ENCODE results near the gene CD69. TPM values are rescaled to one million over a fixed set of nuclear protein-coding genes. Genes with fewer than 3 reads are reported as not detected.

CD69 gene
- total RNA-seq, 1 experiment from 2014 or later, result not detected

- Histone ChIP-seq H3F3A (ENCODE audit: insufficient read depth, low read depth) (no peaks in the 10 kb centered on the region), H3K36me3 (ENCODE audit: low read depth) (no peaks in the 10 kb centered on the region), H3K9me3 (ENCODE audit: insufficient read depth, low read depth) (no peaks in the 10 kb centered on the region; the same call in 1 of the 2 replicates), H3K79me2 (ENCODE audit: low read depth) (no peaks in the 10 kb centered on the region), H3K27ac (no peak overlapping the region), H3K27me3 (ENCODE audit: insufficient read depth, low read depth) (no peaks in the 10 kb centered on the region), H3K9me2 (ENCODE audit: insufficient read depth) (no peaks in the 10 kb centered on the region), H3K4me3 (no peak overlapping the region), H3K4me2 (no peak overlapping the region), H2AFZ (no peak overlapping the region), H3K4me1 (replicated peaks; ENCODE audit: insufficient read depth) (no peaks in the 10 kb centered on the region), H4K20me1 (ENCODE audit: insufficient read depth) (no peaks in the 10 kb centered on the region)
- BruUV-seq (replicated peaks), result no TSS peak
- ChIA-PET POLR2A (ENCODE audit: unreplicated experiment) (interaction anchor here (0.6 kb wide), 1 partner anchor 964 kb away, joined by 3 read pairs; no protein-coding TSS in a partner anchor), CTCF (interaction anchor here (0.6 to 1.1 kb wide), 2 partner anchors 56 to 148 kb away, joined by 3 read pairs; no protein-coding TSS in a partner anchor)
- DNase-seq, result no peak
- TF ChIP-seq CTCF (conservative IDR thresholded peaks at IDR 0.05), result no peak
- TF ChIP-seq EZH2 (IDR thresholded peaks at IDR 0.05; ENCODE audit: low read depth), result no peak
- intact Hi-C loops (cut with micrococcal nuclease; ENCODE audit: unreplicated experiment), result loop anchor here (10.0 kb wide), 1 partner anchor 457 kb away; the partner anchor contains the start of gene GABARAPL1
Measured at GRCh38 chr12:9758119-9758518, 2.6 kb downstream of the CD69 start.

- DNase-seq, result no peak
- no peaks in the 10 kb centered on the region for H3K36me3 ChIP-seq (ENCODE audit: low read depth)
- H3K4me1 ChIP-seq (replicated peaks; ENCODE audit: insufficient read depth), result no peaks in the 10 kb centered on the region
- H3F3A ChIP-seq (ENCODE audit: insufficient read depth, low read depth), result no peaks in the 10 kb centered on the region
- ChIA-PET CTCF (interaction anchor here (1.1 kb wide), 1 partner anchor 57 kb away, joined by 3 read pairs; no protein-coding TSS in a partner anchor), POLR2A (ENCODE audit: unreplicated experiment) (no interaction called here)
- H3K4me3 ChIP-seq, result no peak overlapping the region
- H3K79me2 ChIP-seq (ENCODE audit: low read depth), result no peaks in the 10 kb centered on the region
- no peak overlapping the region for H3K4me2 ChIP-seq
- no TSS peak for BruUV-seq (replicated peaks)
- intact Hi-C loops (cut with micrococcal nuclease; ENCODE audit: unreplicated experiment), result loop anchor here (10.0 kb wide), 1 partner anchor 457 kb away; the partner anchor contains the start of gene GABARAPL1
- no peaks in the 10 kb centered on the region for H3K9me2 ChIP-seq (ENCODE audit: insufficient read depth)
- H4K20me1 ChIP-seq (ENCODE audit: insufficient read depth), result no peaks in the 10 kb centered on the region
- no peak overlapping the region for H2AFZ ChIP-seq
- no peak for TF ChIP-seq EZH2 (IDR thresholded peaks at IDR 0.05; ENCODE audit: low read depth)
- TF ChIP-seq CTCF (conservative IDR thresholded peaks at IDR 0.05), result no peak
- H3K9me3 ChIP-seq (ENCODE audit: insufficient read depth, low read depth), result no peaks in the 10 kb centered on the region; the same call in 1 of the 2 replicates
- H3K27ac ChIP-seq, result no peak overlapping the region
- H3K27me3 ChIP-seq (ENCODE audit: insufficient read depth, low read depth), result no peaks in the 10 kb centered on the region
Measured at GRCh38 chr12:9757433-9758025, 3.2 kb downstream of the CD69 start.

- Histone ChIP-seq H3K4me1 (replicated peaks; ENCODE audit: insufficient read depth) (no peaks in the 10 kb centered on the region), H3K9me2 (ENCODE audit: insufficient read depth) (no peaks in the 10 kb centered on the region), H3F3A (ENCODE audit: insufficient read depth, low read depth) (no peaks in the 10 kb centered on the region), H4K20me1 (ENCODE audit: insufficient read depth) (no peaks in the 10 kb centered on the region), H3K36me3 (ENCODE audit: low read depth) (no peaks in the 10 kb centered on the region), H3K4me2 (no peak overlapping the region), H3K27ac (no peak overlapping the region), H3K4me3 (no peak overlapping the region), H3K9me3 (ENCODE audit: insufficient read depth, low read depth) (no peaks in the 10 kb centered on the region; the same call in 1 of the 2 replicates), H3K79me2 (ENCODE audit: low read depth) (no peaks in the 10 kb centered on the region), H3K27me3 (ENCODE audit: insufficient read depth, low read depth) (no peaks in the 10 kb centered on the region), H2AFZ (no peak overlapping the region)
- BruUV-seq (replicated peaks), result no TSS peak
- DNase-seq, result no peak
- intact Hi-C loops (cut with micrococcal nuclease; ENCODE audit: unreplicated experiment), result loop anchor here (10.0 kb wide), 1 partner anchor 458 kb away; the partner anchor contains the start of gene GABARAPL1
- no peak for TF ChIP-seq CTCF (conservative IDR thresholded peaks at IDR 0.05)
- TF ChIP-seq EZH2 (IDR thresholded peaks at IDR 0.05; ENCODE audit: low read depth), result no peak
- POLR2A ChIA-PET (ENCODE audit: unreplicated experiment), result interaction anchor here (0.5 kb wide), 1 partner anchor 113 kb away, joined by 4 read pairs; the partner anchor contains the start of gene CLEC2B
- CTCF ChIA-PET, result no interaction called here
Measured at GRCh38 chr12:9756706-9757105, 4.0 kb downstream of the CD69 start.
